ENCODE measurements around the gene MACROH2A2. TPM values are rescaled to one million over a fixed set of nuclear protein-coding genes. Genes with fewer than 3 reads are reported as not detected.
"Not testable (repeated sequence)": the region's sequence is repeated elsewhere in the genome, so short reads cannot be mapped to it uniquely, and the experiment has no call there.

Gene MACROH2A2
- total and polyA plus RNA-seq, 2 of the 13 experiments (the other 11 are each of a cell fraction or from before 2014, with no cell fraction given), result 9.8 to 43.1 TPM

DNA sequence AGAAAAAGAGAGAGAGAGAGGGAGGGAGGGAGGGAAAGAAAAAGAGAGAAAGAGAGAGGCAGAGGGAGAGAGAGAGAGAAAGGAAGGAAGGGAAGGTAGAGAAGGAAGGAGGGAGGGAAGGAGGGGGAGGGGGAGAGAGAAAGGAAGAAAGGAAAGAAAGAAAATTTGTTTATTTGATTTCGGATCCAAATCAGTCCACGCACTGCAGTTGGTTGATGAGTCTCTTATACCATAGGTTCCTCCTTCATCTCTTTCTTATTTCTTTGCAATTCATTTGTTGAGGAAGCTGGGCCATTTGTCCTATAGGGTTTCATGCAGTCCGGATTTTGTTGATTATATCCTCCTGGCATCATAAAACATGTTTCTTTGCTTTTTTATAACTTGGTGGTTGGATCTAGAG, 45.6 kb downstream of the MACROH2A2 start:
- Histone ChIP-seq H3K36me3 (replicated peaks in 1 of 2; ENCODE audit: control insufficient read depth in 1 of 2, insufficient read depth in 2 of 2, low read length in 2 of 2) (peaks cover 13 to 69% of the 10 kb centered on the region in 2 experiments), H3K27me3 (ENCODE audit: control insufficient read depth in 1 of 2, insufficient read depth in 2 of 2, low read length in 2 of 2) (no peaks in the 10 kb centered on the region), H3K4me2 (ENCODE audit: low read depth, low read length) (no peak overlapping the region), H3K79me2 (ENCODE audit: insufficient read depth, low read length) (no peaks in the 10 kb centered on the region), H4K20me1 (ENCODE audit: insufficient read depth, low read length) (no peaks in the 10 kb centered on the region), H3K27ac (ENCODE audit: extremely low read length, insufficient read depth, low read length) (no peak overlapping the region), H3K4me1 (ENCODE audit: insufficient read depth, low read length) (peaks cover 24% of the 10 kb centered on the region), H3K4me3 (replicated peaks in 1 of 3; ENCODE audit: insufficient read depth in 1 of 3, low read depth in 2 of 3, low read length in 3 of 3) (no peak overlapping the region), H3K9me3 (ENCODE audit: low read length) (no peaks in the 10 kb centered on the region), H3K9ac (ENCODE audit: insufficient read depth, low read depth, low read length) (no peak overlapping the region), H2AFZ (ENCODE audit: low read length) (no peak overlapping the region)
- 95% methylated on average over 3 of the region's 3 CpGs for WGBS (ENCODE audit: low lambda C conversion rate)
- POLR2A ChIA-PET, result interaction anchor here (1.2 kb wide), 1 partner anchor 48 kb away, joined by 3 read pairs; the partner anchor contains the start of gene TYSND1
- intact Hi-C loops (cut with micrococcal nuclease; ENCODE audit: unreplicated experiment) (no loop called here), in situ Hi-C loops (cut with HindIII; ENCODE audit: extremely low pct_ligation_motif_present, low pct_unique_long_range_greater_than_20kb) (no loop called here)
- CTCF ChIA-PET (ENCODE audit: low intra/inter-chr PET ratio, low total read pairs), result no interaction called here
- TF ChIP-seq MEIS2 (CRISPR knock-in tag; IDR thresholded peaks at IDR 0.05), result no peak
- peak; percentile 90 for TF ChIP-seq HNRNPK (IDR thresholded peaks at IDR 0.05; ENCODE audit: low read depth, low read length, poor library complexity, severe bottlenecking)
- ATAC-seq (no peak), DNase-seq (ENCODE audit: low spot score) (no peak), FAIRE-seq (no peak)
- BruUV-seq (replicated peaks), result no TSS peak

DNA sequence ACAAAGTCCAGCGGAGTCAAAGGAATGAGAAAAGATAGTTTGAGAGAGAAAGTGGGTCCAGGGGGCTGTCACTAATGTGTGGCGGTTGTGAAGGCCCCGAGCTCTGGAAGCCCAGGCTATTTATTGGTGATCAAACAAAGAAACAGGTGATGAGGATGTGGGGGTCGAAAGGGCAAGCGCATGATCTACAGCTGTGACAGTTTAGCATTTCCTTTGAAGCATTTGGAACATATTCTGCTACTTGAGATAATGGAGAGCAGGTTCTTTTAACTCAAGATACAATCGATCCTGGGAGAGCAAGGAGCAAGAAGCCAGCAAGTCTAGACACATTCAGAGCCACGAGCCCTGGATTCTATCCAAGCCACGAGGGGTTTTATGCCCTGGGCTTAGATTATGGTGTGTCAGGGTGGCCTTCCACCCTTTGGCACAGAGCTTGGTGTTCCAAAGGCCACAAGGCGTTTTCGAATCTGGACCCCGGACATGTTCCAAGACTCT, 48.5 kb downstream of the MACROH2A2 start:
- H3K79me2 ChIP-seq (ENCODE audit: insufficient read depth, low read length); CTCF ChIA-PET (ENCODE audit: low intra/inter-chr PET ratio, low total read pairs); H3K9ac ChIP-seq (ENCODE audit: insufficient read depth, low read depth, low read length); DNase-seq (ENCODE audit: low spot score); BruUV-seq (replicated peaks); intact Hi-C loops (cut with micrococcal nuclease; ENCODE audit: unreplicated experiment); H3K9me3 ChIP-seq (ENCODE audit: low read length); FAIRE-seq; ATAC-seq; H4K20me1 ChIP-seq (ENCODE audit: insufficient read depth, low read length); in situ Hi-C loops (cut with HindIII; ENCODE audit: extremely low pct_ligation_motif_present, low pct_unique_long_range_greater_than_20kb); H3K4me3 ChIP-seq (replicated peaks in 1 of 3; ENCODE audit: insufficient read depth in 1 of 3, low read depth in 2 of 3, low read length in 3 of 3); H2AFZ ChIP-seq (ENCODE audit: low read length); H3K4me1 ChIP-seq (ENCODE audit: insufficient read depth, low read length); H3K27ac ChIP-seq (ENCODE audit: extremely low read length, insufficient read depth, low read length); H3K27me3 ChIP-seq (ENCODE audit: control insufficient read depth in 1 of 2, insufficient read depth in 2 of 2, low read length in 2 of 2); H3K4me2 ChIP-seq (ENCODE audit: low read depth, low read length): not testable (repeated sequence)
- H3K36me3 ChIP-seq (replicated peaks in 1 of 2; ENCODE audit: control insufficient read depth in 1 of 2, insufficient read depth in 2 of 2, low read length in 2 of 2), result peaks cover 8 to 55% of the 10 kb centered on the region in 2 experiments
- 94% methylated on average over 11 of the region's 11 CpGs for WGBS (ENCODE audit: low lambda C conversion rate)
- POLR2A ChIA-PET, result interaction anchor here (1.2 kb wide), 1 partner anchor 10 kb away, joined by 4 read pairs; no protein-coding TSS in a partner anchor
